GM12874 (cell line): ENCODE data around the gene EPB41L3.

Source experiments
- TF ChIP-seq, protein P1 (sequence below): IDR thresholded peaks from 2 replicates; pipeline ENCODE4 v1.5.1; 2011; ENCODE audit warnings: low read depth, mild to moderate bottlenecking, control low read depth, low read length, moderate library complexity; ENCODE audit not compliant: insufficient read depth

The EPB41L3 gene

DNA sequence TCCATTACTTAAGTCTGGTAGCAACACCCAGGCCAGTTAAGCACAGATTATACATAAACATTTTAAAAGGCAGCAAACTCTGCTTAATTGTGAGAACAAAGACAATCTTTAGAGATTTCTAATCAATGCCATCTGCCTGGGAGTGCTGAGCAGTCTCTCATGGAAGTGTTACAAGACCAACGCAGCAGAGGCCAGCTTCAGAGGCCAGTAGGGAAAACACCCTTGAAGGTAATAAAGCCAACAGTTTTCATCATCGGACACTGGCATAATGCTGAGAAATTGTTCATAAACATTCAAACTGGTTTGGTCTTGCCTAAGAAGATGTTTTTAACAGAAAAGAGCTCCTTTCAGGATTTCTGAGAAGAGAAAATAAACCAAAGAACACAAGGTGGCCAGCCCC is 35.0 kb downstream of the EPB41L3 start:
- TF ChIP-seq, protein P1, sequence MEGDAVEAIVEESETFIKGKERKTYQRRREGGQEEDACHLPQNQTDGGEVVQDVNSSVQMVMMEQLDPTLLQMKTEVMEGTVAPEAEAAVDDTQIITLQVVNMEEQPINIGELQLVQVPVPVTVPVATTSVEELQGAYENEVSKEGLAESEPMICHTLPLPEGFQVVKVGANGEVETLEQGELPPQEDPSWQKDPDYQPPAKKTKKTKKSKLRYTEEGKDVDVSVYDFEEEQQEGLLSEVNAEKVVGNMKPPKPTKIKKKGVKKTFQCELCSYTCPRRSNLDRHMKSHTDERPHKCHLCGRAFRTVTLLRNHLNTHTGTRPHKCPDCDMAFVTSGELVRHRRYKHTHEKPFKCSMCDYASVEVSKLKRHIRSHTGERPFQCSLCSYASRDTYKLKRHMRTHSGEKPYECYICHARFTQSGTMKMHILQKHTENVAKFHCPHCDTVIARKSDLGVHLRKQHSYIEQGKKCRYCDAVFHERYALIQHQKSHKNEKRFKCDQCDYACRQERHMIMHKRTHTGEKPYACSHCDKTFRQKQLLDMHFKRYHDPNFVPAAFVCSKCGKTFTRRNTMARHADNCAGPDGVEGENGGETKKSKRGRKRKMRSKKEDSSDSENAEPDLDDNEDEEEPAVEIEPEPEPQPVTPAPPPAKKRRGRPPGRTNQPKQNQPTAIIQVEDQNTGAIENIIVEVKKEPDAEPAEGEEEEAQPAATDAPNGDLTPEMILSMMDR: no peak

DNA sequence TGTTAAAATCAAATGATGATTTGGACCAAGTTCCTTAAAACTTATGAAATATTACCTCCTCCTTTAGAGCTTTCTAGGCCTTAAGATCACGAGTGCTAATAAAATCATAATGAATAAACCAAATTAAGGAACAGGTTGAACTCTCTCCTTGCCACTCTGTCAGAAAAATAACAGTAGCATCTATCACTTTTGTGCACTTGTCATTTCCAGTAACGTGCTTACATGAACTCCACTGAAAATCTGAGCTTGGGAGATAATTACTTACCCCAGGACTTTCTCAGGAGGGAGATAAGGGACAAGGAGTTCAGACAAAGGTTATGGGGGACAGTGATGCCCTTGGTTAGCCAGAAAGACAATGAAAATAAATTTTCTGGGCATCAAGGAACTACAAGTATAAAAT is 36.0 kb downstream of the EPB41L3 start:
- TF ChIP-seq, protein P1: no peak

DNA sequence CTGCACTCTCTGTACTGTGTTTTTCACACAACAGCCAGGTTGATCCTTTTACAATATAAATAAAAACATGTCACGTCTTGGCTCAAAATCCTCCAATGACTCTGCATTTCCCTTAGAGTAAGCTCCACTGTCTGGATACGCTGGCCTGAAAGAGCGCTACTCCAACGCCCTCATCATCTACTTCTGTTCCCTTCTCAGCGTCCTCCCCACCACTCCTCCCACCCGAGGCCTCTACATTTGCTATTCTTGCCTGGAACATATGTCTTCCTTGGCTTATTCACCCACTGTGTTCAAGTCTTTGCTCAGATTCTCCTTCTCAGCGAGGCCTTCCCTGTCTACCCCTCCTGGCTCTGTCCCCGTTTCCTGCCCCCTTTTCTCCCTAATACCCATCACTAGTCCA is 37.6 kb downstream of the EPB41L3 start:
- TF ChIP-seq, protein P1: no peak

DNA sequence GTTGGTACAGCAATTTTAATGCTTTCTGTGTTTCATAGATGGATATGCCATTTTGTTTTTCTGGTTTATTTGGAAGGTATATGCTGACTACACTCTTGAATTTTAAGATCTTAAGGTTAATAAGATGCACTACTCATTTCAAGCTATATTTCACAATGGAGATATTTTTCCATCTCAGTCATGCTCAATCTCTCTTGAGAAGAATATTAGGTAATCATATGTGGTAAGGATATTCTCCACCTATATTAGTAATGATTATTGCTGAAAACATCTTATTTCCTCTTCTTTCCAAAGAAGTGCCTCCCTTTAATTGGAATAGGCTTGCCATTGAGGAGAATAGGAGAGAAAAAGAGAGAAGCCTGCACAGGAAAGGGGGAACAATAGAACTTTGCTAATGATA is 40.1 kb downstream of the EPB41L3 start:
- TF ChIP-seq, protein P1: no peak

DNA sequence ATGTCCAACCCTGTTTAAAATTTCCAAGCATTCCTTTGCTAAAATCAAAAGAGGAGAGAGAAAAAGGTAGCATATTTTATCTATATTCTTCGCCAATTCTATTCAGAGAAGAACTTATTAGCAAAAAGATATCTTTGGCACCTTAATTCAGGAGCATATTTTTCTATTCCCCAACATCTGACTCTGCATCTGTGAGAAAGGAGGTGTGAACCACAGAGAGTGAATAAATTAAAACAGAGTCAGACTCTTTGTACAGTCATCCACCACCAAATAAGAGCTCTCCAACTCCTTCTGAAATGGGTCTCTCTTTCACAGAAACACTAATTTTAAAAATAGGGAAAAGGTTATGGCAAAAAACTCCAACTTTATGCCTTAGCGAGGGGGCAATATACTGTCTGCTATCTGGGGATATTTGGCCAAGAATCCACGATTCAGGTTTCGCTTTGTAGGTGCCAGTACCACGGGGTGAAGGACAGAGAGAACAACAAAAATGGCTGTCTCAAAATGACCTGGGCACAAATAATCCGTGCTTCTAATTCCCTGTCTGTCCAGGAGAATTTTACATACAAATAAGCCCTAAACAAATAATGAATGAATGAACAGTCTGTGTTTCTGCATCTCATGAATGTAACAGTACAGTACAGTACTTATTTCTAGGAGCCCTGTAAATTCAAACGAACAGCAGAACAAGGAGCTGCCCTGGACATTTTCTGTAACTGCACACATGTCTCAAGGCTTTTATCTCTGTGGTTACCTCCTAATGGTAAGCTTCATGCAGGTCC is 43.4 kb downstream of the EPB41L3 start:
- TF ChIP-seq, protein P1: no peak

DNA sequence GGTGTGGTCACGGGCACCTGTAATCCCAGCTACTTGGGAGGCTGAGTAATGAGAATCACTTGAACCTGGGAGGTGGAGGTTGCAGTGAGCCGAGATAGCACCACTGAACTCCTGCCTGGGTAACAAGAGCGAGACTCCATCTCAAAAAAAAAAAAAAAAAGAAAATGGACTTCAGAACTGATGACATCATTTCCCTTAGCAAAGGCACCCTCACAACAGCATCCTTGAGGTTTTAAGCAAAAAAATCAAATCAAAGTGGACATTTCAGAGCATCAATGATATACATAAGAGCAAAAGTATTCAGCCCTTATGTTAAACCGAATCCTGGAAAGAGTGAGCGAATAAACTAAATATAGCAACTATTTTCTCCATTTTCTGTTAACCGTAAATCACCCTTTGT is 45.3 kb downstream of the EPB41L3 start:
- TF ChIP-seq, protein P1: no peak

DNA sequence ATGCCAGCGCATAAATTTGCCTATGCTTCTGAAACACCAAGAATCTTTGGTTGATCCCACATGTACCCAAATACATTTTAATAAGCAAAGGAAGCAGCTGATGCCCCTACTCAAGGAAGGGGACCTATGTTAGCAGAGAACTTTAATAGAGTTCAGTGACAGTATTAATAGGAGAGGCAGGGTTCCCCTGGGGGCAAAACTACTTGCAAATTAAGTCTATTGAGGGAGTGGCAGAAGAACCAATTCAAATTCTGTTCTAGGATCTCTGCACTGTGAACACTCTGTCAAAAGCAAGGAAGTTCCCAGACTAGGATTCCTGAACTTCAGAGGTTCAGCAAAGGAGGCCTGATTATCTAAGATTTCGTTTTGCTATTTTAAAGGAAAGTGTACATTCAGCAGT is 47.5 kb downstream of the EPB41L3 start:
- TF ChIP-seq, protein P1: no peak
